BJ (cell line): ENCODE data around the gene BBS10. TPM values are rescaled to one million over a fixed set of nuclear protein-coding genes. Genes with fewer than 3 reads are reported as not detected.

Experiments
- CTCF ChIA-PET: fragments of 350-600 bp; formaldehyde crosslinking; extraction: SDS; loops from one replicate; lab custom pipeline; 2021; ENCODE audit warnings: antibody characterized with exemption, inconsistent platforms; lab: Yijun Ruan, JAX
- POLR2A ChIA-PET: fragments of 300-600 bp; sonication (Branson Sonifier 250); formaldehyde crosslinking; extraction: SDS; loops from one replicate; lab custom pipeline; 2021; ENCODE audit warnings: antibody characterized with exemption; lab: Charles Lee
- DNase-seq: peaks from one replicate; pipeline ENCODE4 v3.0.0-alpha.2; 2011; ENCODE audit warnings: low read depth
- H3K27me3 ChIP-seq: 2 replicates; pipeline ENCODE4 v1.6.0; 2011; ENCODE audit warnings: low read length; ENCODE audit not compliant: control insufficient read depth, insufficient read depth
- H3K36me3 ChIP-seq: 2 replicates; pipeline ENCODE4 v1.5.1; 2011; ENCODE audit warnings: low read length; ENCODE audit not compliant: control insufficient read depth, insufficient read depth
- H3K4me3 ChIP-seq: 2 replicates; pipeline ENCODE4 v1.5.1; 2011; ENCODE audit warnings: low read depth, mild to moderate bottlenecking, control low read depth, low read length
- polyA plus RNA-seq: library from polyadenylated mRNA; depleted of rRNA; stranded (reverse); fragments of >200 nt; gene quantifications from 2 replicates; pipeline ENCODE4 v1.2.3, GENCODE V29; 2011
- TF ChIP-seq, protein P1 (sequence below): IDR thresholded peaks from 2 replicates; pipeline ENCODE4 v1.5.1; 2011; ENCODE audit warnings: low read depth, mild to moderate bottlenecking, control low read depth, inconsistent platforms, low read length, moderate library complexity; ENCODE audit not compliant: insufficient read depth

Gene BBS10
- polyA plus RNA-seq, 1 experiment: 4.9 TPM

DNA sequence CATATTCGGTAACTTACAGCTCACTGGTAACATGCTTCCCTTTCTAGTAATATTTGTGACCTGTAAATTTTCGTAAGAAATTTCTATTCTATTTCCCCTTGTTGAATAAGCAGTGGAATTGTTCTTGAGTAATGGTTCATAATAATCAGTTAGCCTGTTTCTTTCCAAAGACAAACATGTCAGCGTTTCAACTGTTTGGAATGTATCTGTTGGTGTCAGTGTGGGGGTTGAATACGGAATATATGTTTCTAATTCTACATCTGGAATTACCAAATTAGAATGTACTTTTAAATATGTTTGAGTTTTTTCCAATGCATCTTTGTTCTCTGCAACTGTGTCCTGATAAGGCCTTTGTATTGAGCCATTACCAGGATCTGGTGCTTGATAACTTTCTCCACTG, 2.0 kb downstream of the BBS10 start:
- DNase-seq: no peak
- H3K4me3 ChIP-seq: no peak overlapping the region
- H3K27me3 ChIP-seq: no peaks in the 10 kb centered on the region
- POLR2A ChIA-PET: interaction anchor here (0.6 kb wide), 1 partner anchor 10 kb away, joined by 3 read pairs; no protein-coding TSS in a partner anchor
- no peaks in the 10 kb centered on the region for H3K36me3 ChIP-seq
- TF ChIP-seq, protein P1, sequence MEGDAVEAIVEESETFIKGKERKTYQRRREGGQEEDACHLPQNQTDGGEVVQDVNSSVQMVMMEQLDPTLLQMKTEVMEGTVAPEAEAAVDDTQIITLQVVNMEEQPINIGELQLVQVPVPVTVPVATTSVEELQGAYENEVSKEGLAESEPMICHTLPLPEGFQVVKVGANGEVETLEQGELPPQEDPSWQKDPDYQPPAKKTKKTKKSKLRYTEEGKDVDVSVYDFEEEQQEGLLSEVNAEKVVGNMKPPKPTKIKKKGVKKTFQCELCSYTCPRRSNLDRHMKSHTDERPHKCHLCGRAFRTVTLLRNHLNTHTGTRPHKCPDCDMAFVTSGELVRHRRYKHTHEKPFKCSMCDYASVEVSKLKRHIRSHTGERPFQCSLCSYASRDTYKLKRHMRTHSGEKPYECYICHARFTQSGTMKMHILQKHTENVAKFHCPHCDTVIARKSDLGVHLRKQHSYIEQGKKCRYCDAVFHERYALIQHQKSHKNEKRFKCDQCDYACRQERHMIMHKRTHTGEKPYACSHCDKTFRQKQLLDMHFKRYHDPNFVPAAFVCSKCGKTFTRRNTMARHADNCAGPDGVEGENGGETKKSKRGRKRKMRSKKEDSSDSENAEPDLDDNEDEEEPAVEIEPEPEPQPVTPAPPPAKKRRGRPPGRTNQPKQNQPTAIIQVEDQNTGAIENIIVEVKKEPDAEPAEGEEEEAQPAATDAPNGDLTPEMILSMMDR: no peak
- CTCF ChIA-PET: interaction anchor here (0.7 to 1.4 kb wide), 4 partner anchors 16 to 820 kb away, joined by 3 to 5 read pairs (median 3); no protein-coding TSS in a partner anchor

DNA sequence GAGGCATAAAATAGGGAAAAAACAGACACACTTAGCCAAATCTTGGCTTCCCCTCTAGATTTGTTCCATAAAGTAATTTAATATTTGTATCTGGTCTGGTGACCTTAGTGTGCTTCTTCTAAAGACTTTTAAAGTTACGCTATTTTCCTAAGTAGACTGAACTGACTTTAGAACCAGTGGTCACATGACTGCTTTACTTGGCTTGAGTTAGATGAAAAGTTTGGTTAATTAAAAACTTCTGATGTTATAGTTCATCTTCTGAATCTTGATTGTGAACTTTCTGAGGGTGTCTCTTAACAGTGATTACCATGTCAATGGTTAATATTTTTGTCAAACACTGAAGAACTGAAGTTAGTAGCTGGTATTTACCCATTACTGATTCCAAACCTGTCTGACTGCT, 2.6 kb downstream of the BBS10 start:
- ChIA-PET CTCF (interaction anchor here (0.6 to 1.4 kb wide), 6 partner anchors 16 to 838 kb away, joined by 3 to 5 read pairs (median 3); no protein-coding TSS in a partner anchor), POLR2A (interaction anchor here (0.6 kb wide), 1 partner anchor 9 kb away, joined by 3 read pairs; no protein-coding TSS in a partner anchor)
- no peak overlapping the region for H3K4me3 ChIP-seq

DNA sequence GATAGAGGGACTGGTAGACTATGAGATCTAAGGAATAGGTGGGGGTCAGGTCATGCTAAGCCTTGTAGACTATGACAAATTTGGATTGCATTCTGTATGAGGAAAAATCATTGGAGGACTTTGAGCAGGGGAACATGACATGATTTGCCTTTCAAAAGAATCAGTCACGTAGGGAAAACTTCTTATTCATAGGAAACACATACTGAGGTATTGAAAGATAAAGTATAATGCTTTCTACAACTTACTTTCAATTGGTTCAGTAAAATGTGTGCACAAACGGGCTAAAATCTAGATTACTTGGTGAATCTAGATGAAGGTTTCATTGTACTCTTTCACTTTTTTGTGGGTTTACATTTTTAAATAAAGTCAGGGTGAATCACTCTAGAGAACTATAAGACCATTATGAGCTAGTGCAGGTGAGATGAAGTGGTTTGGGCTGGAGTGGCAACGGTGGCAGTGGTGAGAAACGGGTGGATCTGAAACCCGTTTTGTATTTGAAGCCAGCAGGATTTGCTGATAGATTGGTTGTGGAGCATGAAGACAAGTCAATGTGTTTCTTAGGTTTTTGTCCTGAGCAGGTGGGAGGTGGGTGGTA, 6.7 kb downstream of the BBS10 start:
- CTCF ChIA-PET: no interaction called here
- POLR2A ChIA-PET: no interaction called here
- TF ChIP-seq, protein P1: no peak
- no peak for DNase-seq
- H3K36me3 ChIP-seq: no peaks in the 10 kb centered on the region
- no peak overlapping the region for H3K4me3 ChIP-seq
- H3K27me3 ChIP-seq: no peaks in the 10 kb centered on the region

More for the DNA sequence above, 2.6 kb downstream of the BBS10 start:
- no peaks in the 10 kb centered on the region for H3K27me3 ChIP-seq
- TF ChIP-seq, protein P1: no peak
- no peaks in the 10 kb centered on the region for H3K36me3 ChIP-seq
- no peak for DNase-seq

DNA sequence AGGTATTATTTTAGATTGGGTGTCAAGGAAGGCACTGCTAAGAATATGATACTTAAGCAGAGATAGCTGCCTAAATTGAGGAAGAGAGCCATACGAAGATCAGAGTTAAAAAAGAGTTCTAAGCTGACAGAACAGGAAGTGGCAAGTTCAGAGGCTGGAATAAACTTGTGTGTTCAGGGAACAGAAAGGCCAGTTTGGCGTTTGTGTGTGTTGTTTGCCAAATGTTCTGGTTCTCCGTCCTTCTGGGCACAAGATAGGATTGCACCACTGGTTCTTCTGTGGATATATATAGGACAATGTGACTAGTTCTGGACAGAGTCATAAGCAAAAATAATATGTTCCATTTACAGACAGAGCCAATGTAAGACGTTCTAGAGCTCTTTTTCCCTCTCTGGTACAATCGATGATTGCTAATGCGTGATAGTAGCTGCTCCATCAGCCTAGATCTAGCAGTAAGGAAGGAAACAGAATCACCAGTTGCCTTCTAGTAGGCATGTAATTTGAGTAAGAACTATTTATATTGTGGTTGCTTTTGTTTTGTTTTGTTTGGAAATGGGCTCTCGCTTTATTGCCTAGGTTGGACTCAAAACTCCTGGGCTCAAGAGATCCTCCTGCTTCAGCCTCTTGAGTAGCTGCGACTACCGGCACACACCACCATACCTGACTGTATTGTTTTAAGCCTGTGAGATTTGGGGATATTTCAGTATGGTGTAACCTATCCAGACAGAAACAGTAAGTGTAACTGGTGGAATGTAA, 7.4 kb downstream of the BBS10 start:
- CTCF ChIA-PET: interaction anchor here (1.1 kb wide), 1 partner anchor 182 kb away, joined by 3 read pairs; no protein-coding TSS in a partner anchor
- POLR2A ChIA-PET: no interaction called here
- H3K4me3 ChIP-seq: no peak overlapping the region
- DNase-seq: no peak
- TF ChIP-seq, protein P1: no peak
- no peaks in the 10 kb centered on the region for H3K27me3 ChIP-seq
- H3K36me3 ChIP-seq: no peaks in the 10 kb centered on the region

DNA sequence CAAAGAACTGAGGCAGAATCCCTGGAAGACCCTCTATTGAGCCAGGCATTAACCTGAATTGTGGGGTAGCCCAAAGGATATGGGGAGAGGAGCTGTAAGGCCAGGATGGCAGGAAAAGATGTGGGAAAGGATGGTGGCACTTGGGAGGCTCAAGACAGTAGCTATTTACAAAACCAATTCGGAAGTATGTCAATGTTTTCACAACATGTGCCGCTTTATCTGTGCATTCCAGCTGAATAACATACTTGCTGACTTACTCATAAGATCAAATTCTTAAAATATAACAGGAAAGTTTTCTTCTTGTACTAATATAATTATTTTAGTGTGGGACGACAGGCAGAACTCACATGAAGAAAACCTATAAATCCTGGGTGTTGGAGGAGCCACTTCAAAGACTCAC, 10.6 kb downstream of the BBS10 start:
- peak; percentile 13 for DNase-seq
- no peaks in the 10 kb centered on the region for H3K36me3 ChIP-seq
- TF ChIP-seq, protein P1: no peak
- no peaks in the 10 kb centered on the region for H3K27me3 ChIP-seq
- no peak overlapping the region for H3K4me3 ChIP-seq
- POLR2A ChIA-PET: no interaction called here
- CTCF ChIA-PET: interaction anchor here (1.1 kb wide), 1 partner anchor 48 kb away, joined by 3 read pairs; no protein-coding TSS in a partner anchor
